HL-60 (cell line): ENCODE measurements around the gene NR2C2AP.

Experiments used
- GABPA ChIP-seq: IDR thresholded peaks from 2 replicates; pipeline ENCODE4 v1.6.1; 2012; ENCODE audit warnings: low read depth
- POLR2AphosphoS5 ChIP-seq: IDR thresholded peaks from 2 replicates; pipeline ENCODE4 v1.6.1; 2012; ENCODE audit warnings: low read depth
- TF ChIP-seq, protein P1 (sequence below): IDR thresholded peaks from one replicate; pipeline ENCODE4 v1.5.1; 2011; ENCODE audit warnings: low read length, control low read depth, inconsistent platforms; ENCODE audit not compliant: insufficient read depth
- TF ChIP-seq, protein P2 (sequence below): IDR thresholded peaks from 2 replicates; pipeline ENCODE4 v1.6.1; 2012; ENCODE audit warnings: low read depth; ENCODE audit not compliant: insufficient replicate concordance

DNA sequence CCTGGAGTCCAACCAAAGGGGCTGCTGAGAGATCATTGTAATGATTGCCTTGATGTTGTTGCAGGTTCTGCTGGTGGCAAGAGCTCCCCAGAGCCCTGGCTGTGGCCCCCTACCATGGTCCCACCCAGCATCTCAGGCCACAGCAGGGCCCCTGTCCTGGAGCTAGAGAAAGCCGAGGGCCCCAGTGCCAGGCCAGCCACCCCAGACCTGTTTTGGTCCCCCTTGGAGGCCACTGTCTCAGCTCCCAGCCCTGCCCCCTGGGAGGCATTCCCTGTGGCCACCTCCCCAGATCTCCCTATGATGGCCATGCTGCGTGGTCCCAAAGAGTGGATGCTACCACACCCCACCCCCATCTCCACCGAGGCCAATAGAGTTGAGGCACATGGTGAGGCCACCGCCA lies 24.0 kb upstream of the NR2C2AP start:
- TF ChIP-seq, protein P1, sequence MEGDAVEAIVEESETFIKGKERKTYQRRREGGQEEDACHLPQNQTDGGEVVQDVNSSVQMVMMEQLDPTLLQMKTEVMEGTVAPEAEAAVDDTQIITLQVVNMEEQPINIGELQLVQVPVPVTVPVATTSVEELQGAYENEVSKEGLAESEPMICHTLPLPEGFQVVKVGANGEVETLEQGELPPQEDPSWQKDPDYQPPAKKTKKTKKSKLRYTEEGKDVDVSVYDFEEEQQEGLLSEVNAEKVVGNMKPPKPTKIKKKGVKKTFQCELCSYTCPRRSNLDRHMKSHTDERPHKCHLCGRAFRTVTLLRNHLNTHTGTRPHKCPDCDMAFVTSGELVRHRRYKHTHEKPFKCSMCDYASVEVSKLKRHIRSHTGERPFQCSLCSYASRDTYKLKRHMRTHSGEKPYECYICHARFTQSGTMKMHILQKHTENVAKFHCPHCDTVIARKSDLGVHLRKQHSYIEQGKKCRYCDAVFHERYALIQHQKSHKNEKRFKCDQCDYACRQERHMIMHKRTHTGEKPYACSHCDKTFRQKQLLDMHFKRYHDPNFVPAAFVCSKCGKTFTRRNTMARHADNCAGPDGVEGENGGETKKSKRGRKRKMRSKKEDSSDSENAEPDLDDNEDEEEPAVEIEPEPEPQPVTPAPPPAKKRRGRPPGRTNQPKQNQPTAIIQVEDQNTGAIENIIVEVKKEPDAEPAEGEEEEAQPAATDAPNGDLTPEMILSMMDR, result no peak
- TF ChIP-seq, protein P2, sequence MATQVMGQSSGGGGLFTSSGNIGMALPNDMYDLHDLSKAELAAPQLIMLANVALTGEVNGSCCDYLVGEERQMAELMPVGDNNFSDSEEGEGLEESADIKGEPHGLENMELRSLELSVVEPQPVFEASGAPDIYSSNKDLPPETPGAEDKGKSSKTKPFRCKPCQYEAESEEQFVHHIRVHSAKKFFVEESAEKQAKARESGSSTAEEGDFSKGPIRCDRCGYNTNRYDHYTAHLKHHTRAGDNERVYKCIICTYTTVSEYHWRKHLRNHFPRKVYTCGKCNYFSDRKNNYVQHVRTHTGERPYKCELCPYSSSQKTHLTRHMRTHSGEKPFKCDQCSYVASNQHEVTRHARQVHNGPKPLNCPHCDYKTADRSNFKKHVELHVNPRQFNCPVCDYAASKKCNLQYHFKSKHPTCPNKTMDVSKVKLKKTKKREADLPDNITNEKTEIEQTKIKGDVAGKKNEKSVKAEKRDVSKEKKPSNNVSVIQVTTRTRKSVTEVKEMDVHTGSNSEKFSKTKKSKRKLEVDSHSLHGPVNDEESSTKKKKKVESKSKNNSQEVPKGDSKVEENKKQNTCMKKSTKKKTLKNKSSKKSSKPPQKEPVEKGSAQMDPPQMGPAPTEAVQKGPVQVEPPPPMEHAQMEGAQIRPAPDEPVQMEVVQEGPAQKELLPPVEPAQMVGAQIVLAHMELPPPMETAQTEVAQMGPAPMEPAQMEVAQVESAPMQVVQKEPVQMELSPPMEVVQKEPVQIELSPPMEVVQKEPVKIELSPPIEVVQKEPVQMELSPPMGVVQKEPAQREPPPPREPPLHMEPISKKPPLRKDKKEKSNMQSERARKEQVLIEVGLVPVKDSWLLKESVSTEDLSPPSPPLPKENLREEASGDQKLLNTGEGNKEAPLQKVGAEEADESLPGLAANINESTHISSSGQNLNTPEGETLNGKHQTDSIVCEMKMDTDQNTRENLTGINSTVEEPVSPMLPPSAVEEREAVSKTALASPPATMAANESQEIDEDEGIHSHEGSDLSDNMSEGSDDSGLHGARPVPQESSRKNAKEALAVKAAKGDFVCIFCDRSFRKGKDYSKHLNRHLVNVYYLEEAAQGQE, result no peak
- TF ChIP-seq POLR2AphosphoS5 (no peak), GABPA (no peak)
